HS-27A (cell line): ENCODE data around the gene DPH2.
A peak's percentile ranks its signal among the peaks of the same experiment; 100 is the strongest.

ENCODE experiments used
- DNase-seq: peaks from one replicate; pipeline ENCODE4 v3.0.0-alpha.2; 2012; ENCODE audit warnings: low read depth, missing footprints

DPH2 gene

GRCh38 chr1:43969746-43970466 is at the start of gene DPH2:
DPH2 (plus strand) TSS chr1:43970010; CDS start chr1:43970176, 166 bp downstream.
- peak; percentile 93 for DNase-seq

- DNase-seq: no peak
These were observed 48.8 kb upstream of the DPH2 start for GRCh38 chr1:43921022-43921421.

DNA sequence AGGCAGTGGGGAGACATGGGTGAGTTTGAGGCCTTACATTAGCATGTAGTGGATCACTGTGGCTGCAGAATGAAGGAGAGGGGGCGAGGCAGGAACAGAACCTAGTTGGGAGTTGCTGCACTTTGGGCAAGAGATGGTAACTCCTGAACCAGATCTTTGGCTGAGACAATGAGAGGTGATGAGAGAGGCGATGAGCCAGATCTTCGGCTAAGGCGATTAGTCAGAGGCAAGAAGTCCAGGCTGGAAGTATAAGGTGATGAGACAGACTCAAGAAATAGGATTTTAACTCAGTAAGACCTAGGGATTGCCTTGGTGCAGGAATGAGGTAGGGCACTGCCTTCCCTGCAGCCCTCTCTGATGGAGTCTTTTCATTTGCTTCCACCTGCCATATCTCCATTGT is 45.3 kb upstream of the DPH2 start:
- no peak for DNase-seq

- no peak for DNase-seq
These were observed 44.0 kb upstream of the DPH2 start for GRCh38 chr1:43925846-43926245.

DNA sequence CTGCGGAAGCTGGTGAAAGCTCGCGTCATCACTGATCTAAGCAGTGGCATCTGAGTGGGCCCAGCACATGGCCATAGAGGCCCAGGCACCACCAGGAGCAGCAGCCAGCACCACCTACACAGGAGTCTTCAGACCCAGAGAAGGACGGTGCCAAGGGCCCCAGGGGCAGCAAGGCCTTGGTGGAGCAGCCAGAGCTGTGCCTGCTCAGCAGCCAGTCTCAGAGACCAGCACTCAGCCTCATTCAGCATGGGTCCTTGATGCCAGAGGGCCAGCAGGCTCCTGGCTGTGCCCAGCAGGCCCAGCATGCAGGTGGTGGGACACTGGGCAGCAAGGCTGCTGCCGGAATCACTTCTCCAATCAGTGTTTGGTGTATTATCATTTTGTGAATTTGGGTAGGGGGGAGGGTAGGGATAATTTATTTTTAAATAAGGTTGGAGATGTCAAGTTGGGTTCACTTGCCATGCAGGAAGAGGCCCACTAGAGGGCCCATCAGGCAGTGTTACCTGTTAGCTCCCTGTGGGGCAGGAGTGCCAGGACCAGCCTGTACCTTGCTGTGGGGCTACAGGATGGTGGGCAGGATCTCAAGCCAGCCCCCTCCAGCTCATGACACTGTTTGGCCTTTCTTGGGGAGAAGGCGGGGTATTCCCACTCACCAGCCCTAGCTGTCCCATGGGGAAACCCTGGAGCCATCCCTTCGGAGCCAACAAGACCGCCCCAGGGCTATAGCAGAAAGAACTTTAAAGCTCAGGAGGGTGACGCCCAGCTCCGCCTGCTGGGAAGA is 39.5 kb upstream of the DPH2 start:
- no peak for DNase-seq

DNA sequence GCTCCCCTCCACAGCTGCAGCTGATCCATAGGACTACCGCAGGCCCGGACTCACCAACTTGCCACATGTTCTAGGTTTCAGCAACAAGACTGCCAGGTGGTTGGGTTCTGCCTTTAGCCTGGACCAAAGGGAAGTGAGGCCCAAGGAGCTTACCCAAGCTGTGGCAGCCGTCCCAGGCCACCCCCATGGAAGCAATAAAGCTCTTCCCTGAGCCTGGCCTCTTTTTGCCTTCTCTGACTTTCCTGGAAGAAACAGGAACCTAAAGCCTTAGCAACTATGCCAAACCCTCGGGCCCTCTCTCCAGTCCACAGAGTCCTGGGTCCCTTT is 38.9 kb upstream of the DPH2 start:
- no peak for DNase-seq

DNA sequence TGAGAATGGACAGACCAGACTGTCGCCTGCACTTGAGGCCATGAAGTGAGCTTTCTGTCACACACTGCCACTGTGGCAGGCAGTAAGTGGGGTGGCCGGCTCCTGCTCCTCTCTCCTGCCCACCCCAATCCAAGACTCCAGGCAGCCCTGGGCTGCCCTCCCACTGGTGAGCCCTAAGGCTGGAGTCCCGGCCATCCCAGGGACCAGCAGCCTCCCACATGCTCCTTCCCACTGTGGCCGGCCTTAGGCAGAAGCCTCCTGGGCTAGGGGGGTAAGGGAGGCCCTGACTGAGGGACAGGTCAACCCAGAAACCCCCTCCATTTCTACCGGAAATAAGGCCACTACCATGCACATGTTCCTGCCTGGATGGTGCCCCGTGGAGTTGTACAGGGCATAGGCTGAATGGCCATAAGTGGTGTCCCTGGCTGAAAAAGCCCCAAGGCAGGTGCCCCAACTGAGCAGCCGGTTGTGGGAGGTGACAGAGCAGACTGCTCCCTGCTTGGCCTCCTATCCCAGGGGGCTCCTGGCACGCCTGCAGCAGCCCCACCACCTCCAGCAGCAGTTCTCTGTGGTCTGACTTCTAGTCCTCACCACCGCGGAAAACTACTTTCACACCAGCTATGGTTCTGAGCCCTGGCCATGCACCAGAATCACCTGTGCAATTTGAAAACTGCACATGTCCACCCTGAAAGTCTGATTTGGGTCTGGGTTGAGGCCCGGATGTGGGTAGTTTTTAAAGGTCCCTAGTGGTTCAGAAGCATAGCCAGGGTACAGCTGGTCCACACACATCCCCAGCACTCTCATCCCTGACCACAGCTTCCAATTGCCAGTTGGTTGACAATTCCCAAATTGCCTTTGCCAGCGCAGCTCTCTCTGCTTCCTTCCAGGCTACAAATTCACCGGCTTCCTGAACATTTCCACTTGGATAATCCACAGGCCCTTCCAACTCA is 37.8 kb upstream of the DPH2 start:
- no peak for DNase-seq

DNA sequence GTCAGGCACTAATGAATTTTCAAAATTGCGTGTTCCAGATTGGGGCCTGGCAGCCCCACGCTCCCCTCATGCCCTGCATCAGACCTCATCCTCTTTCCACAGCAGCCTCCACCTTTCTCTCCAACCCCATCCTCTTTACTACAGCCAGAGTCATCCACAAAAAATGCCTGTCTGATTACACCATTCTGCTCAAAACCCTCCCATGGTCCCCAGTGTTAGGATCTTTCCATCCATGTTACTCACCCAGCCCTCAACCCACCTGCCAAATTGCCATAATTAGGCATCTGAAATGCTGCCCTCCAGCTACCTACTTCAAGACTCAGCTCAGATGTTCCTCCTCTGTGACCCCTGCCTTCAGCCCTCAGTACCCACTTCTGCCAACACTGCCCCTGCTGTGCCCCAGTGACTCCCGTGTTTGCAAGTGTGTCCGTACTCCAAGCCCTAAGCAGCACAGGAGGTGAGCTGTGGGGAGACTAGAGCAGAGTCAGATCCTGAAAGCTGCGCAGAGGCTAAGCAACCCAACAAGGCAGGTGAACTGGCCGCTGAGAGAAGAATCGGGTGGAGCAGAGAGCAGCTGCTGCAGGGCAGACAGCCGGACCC is 36.9 kb upstream of the DPH2 start:
- no peak for DNase-seq

DNA sequence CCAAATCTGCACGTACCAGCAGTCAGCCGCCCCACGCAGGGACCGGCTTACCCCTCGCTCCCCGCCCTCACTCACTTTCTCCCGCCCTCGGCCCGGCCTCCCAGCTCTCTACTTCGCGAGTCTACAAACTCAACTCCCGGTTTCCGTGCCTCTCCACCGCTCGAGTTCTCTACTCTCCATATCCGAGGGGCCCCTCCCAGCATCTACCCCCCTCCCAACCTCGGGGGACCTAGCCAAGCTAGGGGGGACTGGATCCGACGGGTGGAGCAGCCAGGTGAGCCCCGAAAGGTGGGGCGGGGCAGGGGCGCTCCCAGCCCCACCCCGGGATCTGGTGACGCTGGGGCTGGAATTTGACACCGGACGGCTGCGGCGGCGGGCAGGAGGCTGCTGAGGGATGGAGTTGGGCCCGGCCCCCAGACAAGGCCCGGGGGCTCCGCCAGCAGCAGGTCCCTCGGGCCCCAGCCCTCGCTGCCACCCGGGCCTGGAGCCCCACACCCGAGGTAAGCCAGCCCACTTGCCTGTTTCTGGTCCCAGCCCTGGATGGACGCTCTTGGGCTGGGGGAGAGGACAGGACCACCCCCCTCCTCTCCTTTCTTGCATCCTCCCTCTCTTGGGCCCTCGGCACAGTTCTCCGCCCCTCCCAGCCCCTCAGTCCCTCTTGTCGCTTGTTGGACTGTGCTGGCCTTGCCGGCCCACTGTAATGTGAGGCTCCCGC is 36.3 kb upstream of the DPH2 start, which contains the start of gene ARTN:
TSS of gene ARTN (plus strand) at position 416 of the 715 bp plus-strand sequence. CDS start 1,856 bp downstream, outside the sequence.
- no peak for DNase-seq

GRCh38 chr1:43934101-43934985 is 35.5 kb upstream of the DPH2 start:
- DNase-seq: no peak

- DNase-seq: no peak
These were observed 34.9 kb upstream of the DPH2 start for GRCh38 chr1:43934986-43935324.

DNA sequence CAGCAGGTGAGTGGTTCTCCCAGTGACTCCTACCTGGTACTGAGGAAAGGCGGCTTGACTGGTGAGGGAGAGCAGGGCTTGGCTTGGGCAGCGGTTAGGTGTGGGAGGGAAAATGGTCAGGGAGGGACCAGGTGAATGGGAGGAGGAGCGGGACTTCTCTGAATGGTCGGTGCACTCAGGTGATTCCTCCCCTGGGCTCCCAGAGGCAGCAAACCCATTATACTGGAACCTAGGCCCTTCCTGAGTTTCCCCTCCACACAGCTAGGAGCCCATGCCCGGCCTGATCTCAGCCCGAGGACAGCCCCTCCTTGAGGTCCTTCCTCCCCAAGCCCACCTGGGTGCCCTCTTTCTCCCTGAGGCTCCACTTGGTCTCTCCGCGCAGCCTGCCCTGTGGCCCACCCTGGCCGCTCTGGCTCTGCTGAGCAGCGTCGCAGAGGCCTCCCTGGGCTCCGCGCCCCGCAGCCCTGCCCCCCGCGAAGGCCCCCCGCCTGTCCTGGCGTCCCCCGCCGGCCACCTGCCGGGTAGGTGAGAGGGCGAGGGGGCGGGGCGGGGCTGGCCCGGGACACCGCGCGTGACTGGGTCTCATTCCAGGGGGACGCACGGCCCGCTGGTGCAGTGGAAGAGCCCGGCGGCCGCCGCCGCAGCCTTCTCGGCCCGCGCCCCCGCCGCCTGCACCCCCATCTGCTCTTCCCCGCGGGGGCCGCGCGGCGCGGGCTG is 33.9 kb upstream of the DPH2 start:
- DNase-seq: no peak

DNA sequence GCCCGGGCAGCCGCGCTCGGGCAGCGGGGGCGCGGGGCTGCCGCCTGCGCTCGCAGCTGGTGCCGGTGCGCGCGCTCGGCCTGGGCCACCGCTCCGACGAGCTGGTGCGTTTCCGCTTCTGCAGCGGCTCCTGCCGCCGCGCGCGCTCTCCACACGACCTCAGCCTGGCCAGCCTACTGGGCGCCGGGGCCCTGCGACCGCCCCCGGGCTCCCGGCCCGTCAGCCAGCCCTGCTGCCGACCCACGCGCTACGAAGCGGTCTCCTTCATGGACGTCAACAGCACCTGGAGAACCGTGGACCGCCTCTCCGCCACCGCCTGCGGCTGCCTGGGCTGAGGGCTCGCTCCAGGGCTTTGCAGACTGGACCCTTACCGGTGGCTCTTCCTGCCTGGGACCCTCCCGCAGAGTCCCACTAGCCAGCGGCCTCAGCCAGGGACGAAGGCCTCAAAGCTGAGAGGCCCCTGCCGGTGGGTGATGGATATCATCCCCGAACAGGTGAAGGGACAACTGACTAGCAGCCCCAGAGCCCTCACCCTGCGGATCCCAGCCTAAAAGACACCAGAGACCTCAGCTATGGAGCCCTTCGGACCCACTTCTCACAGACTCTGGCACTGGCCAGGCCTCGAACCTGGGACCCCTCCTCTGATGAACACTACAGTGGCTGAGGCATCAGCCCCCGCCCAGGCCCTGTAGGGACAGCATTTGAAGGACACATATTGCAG is 33.2 kb upstream of the DPH2 start:
- DNase-seq: no peak

DNA sequence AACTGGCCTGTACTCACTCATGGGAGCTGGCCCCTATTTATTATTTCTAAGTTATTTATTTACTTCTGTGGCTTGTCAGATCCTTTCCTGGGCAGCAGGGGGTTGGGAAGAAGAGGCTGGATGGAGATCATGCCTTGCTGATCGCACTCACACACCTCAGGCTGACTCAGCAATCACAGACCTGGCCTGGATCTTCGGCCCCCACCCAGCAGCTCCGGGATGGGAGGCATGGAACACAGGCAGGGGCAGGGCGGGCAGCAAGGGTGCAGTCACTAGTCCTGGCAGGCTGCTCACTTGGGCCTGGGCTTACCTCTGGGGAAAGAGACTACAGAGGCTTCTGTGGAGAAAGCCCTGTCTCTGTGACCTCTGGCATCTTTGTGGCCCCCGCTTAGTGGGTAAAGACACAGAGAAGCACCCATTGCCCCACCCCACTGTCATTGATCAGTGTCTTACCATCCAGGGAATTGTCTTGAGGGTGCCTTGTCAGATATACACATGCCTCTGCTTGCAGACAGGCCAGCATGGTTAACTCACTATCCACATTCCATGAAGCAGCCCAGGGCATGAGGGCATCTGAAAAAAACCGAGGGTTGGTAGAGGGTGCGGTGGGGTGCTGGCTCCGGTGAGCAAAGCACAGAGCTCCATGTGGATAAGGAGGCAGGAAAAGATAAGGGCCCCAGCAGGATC is 32.5 kb upstream of the DPH2 start:
- no peak for DNase-seq

DNA sequence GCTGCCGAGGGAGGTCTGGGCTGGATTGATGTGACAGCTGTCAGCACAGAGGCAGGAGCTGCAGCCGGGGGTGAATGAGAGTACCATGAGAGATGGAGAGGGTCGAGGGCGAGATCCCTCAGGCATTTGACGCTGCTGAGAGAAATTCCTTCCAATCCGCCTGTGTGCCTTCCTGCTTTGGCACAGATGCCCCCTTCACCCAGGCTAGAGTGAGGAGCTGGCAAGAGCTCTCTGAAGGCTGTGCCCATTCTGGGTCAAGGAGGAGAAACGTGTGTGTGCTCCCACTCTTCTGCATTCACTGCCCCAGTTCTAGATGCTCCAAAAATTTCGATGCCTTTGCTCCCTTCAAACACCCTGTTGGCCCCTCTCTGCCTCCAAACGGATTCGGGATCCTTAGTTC is 31.4 kb upstream of the DPH2 start:
- DNase-seq: no peak

DNA sequence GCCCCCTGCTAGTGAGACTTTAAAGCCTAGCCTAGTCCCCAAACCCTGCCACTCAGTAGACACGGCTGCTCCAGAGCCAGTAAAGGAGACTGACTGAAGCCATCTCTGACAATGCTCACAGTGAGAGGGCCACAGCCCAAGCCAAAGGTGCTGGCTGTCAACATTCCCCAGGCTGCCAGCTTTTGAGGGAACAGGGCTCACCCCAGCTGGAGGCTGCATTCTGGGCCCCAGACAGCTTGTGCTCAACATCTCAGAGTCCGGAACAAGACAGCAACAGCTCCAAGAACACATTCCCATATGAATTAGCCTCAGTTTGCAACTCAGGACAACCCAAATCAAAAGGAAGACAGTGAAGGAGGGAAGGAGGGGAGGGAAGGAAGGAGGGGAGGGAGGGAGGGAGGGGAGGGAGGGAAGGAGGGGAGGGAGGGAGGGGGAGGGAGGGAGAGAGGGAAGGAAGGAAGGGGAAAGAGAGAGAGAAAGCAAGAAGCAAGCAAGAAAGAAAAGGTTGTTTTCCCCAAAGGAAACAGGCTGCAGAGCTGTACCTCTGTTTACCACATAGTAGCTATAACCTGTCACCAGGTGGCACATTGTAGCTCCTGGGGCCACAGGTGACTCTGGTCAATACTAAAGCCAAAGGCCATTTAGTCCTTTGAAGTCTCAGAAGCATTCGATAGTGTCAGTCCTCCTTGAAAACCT is 30.8 kb upstream of the DPH2 start:
- DNase-seq: no peak

DNA sequence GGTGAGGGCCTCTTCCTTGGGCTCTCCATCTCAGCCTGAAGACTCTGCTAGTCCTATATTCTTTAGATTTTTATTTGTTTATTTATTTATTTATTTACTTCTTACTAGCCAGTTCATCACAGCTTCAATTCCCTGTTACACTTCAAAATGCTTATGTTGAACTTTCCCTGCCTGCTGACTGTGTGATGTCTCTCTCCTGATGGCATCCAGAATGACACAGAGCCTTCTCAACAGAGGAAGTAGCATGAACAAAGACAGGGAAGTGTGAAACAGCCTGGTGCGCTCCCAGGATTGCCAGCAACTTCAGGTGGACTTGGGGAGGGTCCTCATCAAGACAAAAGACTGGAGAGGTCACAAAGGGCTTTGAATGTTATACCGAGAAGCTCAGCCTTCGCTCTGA is 27.4 kb upstream of the DPH2 start:
- no peak for DNase-seq

DNA sequence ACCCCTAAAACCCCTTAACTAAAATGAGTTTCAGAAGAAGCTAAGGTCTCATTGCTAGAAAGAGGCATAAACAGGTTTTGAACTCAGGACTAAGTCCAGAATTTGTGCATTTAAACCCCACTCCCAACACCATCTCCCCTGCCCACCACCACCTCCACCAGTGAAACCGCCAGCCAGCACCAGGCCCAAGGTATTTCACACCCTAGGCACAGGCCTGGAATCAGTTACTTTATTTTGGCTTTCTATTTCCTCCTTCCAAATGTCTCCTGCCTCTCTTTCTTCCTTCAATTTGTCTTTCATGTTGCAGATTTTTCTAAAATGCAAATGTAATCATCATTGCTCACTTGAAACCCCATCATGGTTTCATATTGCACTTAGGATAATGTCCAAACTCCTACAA is 24.9 kb upstream of the DPH2 start:
- no peak for DNase-seq
